Chondrocyte (in vitro differentiated cells): ENCODE results near the gene PLEKHD1. TPM values are rescaled to one million over a fixed set of nuclear protein-coding genes. Genes with fewer than 3 reads are reported as not detected.

Experiments used
- DNase-seq: peaks from one replicate; pipeline ENCODE4 v3.0.0; 2021; ENCODE audit warnings: mixed read lengths, low spot score
- H3K27ac Mint-ChIP-seq: one replicate; pipeline ENCODE4 v1.8.0; 2021; ENCODE audit warnings: mild to moderate bottlenecking, moderate library complexity, mixed read lengths; ENCODE audit not compliant: unreplicated experiment
- H3K27me3 Mint-ChIP-seq: 2 replicates; pipeline ENCODE4 v1.8.0; 2021; ENCODE audit warnings: low read depth, mixed read lengths
- H3K36me3 Mint-ChIP-seq: 2 replicates; pipeline ENCODE4 v1.8.0; 2021; ENCODE audit warnings: low read depth, mixed read lengths
- H3K4me1 Mint-ChIP-seq: 2 replicates; pipeline ENCODE4 v1.8.0; 2021; ENCODE audit warnings: low read depth, mild to moderate bottlenecking, mixed read lengths
- H3K4me3 Mint-ChIP-seq: one replicate; pipeline ENCODE4 v1.8.0; 2021; ENCODE audit warnings: mild to moderate bottlenecking, moderate library complexity, mixed read lengths; ENCODE audit not compliant: unreplicated experiment
- H3K9me3 Mint-ChIP-seq: 2 replicates; pipeline ENCODE4 v1.8.0; 2021; ENCODE audit warnings: low read depth, mixed read lengths
- CTCF ChIP-seq: fragments of 200-600 bp; sonication (generic); IDR thresholded peaks from 2 replicates; pipeline ENCODE4 v1.5.0; 2021; ENCODE audit warnings: antibody characterized with exemption, mild to moderate bottlenecking, moderate library complexity
- total RNA-seq: library from RNA; stranded (reverse); gene quantifications from 3 replicates; pipeline ENCODE4 v1.2.1, GENCODE V29; 2021

PLEKHD1 gene
- total RNA-seq, 1 donor from 2014 or later: 0.15 TPM

- Mint-ChIP-seq H3K27ac (no peak overlapping the region), H3K4me1 (peaks cover 3% of the 10 kb centered on the region), H3K9me3 (no peaks in the 10 kb centered on the region), H3K36me3 (no peaks in the 10 kb centered on the region), H3K4me3 (no peak overlapping the region), H3K27me3 (peaks cover 35% of the 10 kb centered on the region)
- no peak for TF ChIP-seq CTCF
- no peak for DNase-seq
Measured at GRCh38 chr14:69548566-69548965, 64.0 kb downstream of the PLEKHD1 start.

DNA sequence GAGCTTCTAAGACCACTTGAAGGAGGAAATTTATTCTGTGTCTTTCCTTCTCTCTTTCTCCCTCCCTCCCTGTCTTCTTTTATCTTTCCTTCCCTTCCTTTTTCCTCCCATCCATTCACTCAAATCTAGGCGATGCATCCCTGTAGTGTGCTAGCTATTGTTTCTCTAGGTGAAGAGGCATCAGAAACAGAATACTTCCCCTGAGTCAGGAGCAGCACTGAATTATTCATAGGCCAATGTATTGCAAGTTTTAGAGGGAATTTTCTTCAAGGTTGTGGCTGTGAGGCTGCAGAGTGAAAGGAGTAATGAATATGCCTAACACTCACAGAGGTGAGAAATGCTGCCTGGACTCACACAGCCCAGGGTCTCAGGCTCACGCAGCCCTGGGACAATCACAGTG is 67.0 kb downstream of the PLEKHD1 start:
- no peak for TF ChIP-seq CTCF
- DNase-seq: no peak
- Mint-ChIP-seq H3K27me3 (peaks cover 32% of the 10 kb centered on the region), H3K9me3 (no peaks in the 10 kb centered on the region), H3K27ac (no peak overlapping the region), H3K36me3 (no peaks in the 10 kb centered on the region), H3K4me3 (no peak overlapping the region), H3K4me1 (peaks cover 3% of the 10 kb centered on the region)

- H3K9me3 Mint-ChIP-seq: no peaks in the 10 kb centered on the region
- H3K36me3 Mint-ChIP-seq: no peaks in the 10 kb centered on the region
- TF ChIP-seq CTCF: no peak
- no peak for DNase-seq
- H3K27me3 Mint-ChIP-seq: peaks cover 34% of the 10 kb centered on the region
- no peak overlapping the region for H3K4me3 Mint-ChIP-seq
- H3K4me1 Mint-ChIP-seq: peaks cover under 1% of the 10 kb centered on the region
- H3K27ac Mint-ChIP-seq: no peak overlapping the region
Measured at GRCh38 chr14:69553252-69553651, 68.7 kb downstream of the PLEKHD1 start.

- Mint-ChIP-seq H3K36me3 (no peaks in the 10 kb centered on the region), H3K27ac (no peak overlapping the region), H3K4me3 (no peak overlapping the region), H3K27me3 (peaks cover 31% of the 10 kb centered on the region), H3K9me3 (no peaks in the 10 kb centered on the region), H3K4me1 (peaks cover 3% of the 10 kb centered on the region)
- TF ChIP-seq CTCF: no peak
- DNase-seq: no peak
Measured at GRCh38 chr14:69554500-69554899, 70.0 kb downstream of the PLEKHD1 start.

DNA sequence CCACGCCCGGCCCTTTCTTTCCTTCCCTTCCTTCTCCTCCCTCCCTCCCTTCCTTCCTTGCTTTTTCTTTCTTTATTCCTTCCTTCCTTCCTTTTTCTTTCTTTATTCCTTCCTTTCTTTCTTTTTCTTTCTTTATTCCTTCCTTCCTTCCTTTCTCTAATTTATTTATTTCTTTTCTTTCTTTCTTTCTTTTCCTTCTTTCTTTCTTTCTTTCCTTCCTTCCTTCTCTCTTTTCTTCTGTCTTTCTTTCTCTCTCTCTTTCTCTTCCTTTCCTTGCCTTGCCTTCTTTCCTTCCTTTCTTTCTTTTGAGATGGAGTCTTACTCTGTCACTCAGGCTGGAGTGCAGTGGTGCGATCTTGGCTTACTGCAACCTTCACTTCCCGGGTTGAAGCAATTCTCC is 74.2 kb downstream of the PLEKHD1 start:
- H3K27me3 Mint-ChIP-seq: peaks cover 34% of the 10 kb centered on the region
- no peaks in the 10 kb centered on the region for H3K9me3 Mint-ChIP-seq
- H3K4me3 Mint-ChIP-seq: no peak overlapping the region
- no peak for TF ChIP-seq CTCF
- DNase-seq: no peak
- no peak overlapping the region for H3K27ac Mint-ChIP-seq
- peaks cover 6% of the 10 kb centered on the region for H3K4me1 Mint-ChIP-seq
- no peaks in the 10 kb centered on the region for H3K36me3 Mint-ChIP-seq
